ENCODE measurements around the gene STAP1.

GRCh38 chr4:67542076-67542475 is 16.5 kb upstream of the STAP1 start:
- TF ChIP-seq CTCF (conservative IDR thresholded peaks at IDR 0.05; ENCODE audit: low read depth in 2 of 2) (no peak), REST (IDR thresholded peaks at IDR 0.05; ENCODE audit: unreplicated experiment) (no peak), EZH2 (IDR thresholded peaks at IDR 0.05; ENCODE audit: low read depth, unreplicated experiment) (no peak), POLR2AphosphoS5 (IDR thresholded peaks at IDR 0.05; ENCODE audit: low read depth) (no peak), EZH2phosphoT487 (IDR thresholded peaks at IDR 0.05; ENCODE audit: unreplicated experiment) (no peak), ETS1 (IDR thresholded peaks at IDR 0.05) (no peak), JUNB (IDR thresholded peaks at IDR 0.05; ENCODE audit: unreplicated experiment) (no peak), STAT1 (IDR thresholded peaks at IDR 0.05; ENCODE audit: unreplicated experiment) (no peak), ZNF114 (CRISPR knock-in tag; IDR thresholded peaks at IDR 0.05) (no peak), CREB1 (CRISPR knock-in tag; IDR thresholded peaks at IDR 0.05; ENCODE audit: low read depth) (no peak)
